Measurements from ENCODE around the gene HIPK3.

DNA sequence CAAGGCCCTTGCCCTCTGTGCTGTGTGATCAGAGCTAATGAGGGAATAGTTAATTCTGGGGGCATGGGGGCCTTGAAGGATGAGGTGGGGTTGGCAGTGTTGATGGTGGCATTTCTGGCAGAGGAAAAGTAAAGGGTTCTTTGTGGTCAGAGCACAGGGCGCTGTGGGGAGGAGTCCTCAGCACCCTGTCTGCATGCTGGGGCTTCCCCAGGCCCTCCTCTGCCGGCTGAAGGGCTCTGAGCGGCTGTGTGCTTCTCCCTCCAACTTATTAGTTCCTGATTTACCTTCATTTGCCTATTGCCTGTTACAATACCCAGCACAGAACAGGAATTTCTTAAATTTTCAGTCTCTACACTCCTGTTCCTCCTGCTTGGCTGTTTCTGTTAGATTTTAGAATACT lies 122.8 kb downstream of the HIPK3 start:
- TF ChIP-seq POLR2A (IDR thresholded peaks at IDR 0.05; ENCODE audit: low read depth) (no peak), POLR2AphosphoS5 (IDR thresholded peaks at IDR 0.05) (no peak), EP300 (IDR thresholded peaks at IDR 0.05) (no peak)
- TF ChIP-seq, protein P1, sequence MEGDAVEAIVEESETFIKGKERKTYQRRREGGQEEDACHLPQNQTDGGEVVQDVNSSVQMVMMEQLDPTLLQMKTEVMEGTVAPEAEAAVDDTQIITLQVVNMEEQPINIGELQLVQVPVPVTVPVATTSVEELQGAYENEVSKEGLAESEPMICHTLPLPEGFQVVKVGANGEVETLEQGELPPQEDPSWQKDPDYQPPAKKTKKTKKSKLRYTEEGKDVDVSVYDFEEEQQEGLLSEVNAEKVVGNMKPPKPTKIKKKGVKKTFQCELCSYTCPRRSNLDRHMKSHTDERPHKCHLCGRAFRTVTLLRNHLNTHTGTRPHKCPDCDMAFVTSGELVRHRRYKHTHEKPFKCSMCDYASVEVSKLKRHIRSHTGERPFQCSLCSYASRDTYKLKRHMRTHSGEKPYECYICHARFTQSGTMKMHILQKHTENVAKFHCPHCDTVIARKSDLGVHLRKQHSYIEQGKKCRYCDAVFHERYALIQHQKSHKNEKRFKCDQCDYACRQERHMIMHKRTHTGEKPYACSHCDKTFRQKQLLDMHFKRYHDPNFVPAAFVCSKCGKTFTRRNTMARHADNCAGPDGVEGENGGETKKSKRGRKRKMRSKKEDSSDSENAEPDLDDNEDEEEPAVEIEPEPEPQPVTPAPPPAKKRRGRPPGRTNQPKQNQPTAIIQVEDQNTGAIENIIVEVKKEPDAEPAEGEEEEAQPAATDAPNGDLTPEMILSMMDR (IDR thresholded peaks at IDR 0.05), result no peak

All from esophagus muscularis mucosa (tissue), 4 donors.